Activated naive CD8-positive, alpha-beta T cell treated with anti-CD3 and anti-CD28 coated beads for 36 hours (primary cell): ENCODE data around the gene CYB5D1. TPM values are rescaled to one million over a fixed set of nuclear protein-coding genes. Genes with fewer than 3 reads are reported as not detected.

Experiments
- DNase-seq: peaks from one replicate; pipeline ENCODE4 v3.0.0; 2021
- H3K27ac Mint-ChIP-seq: one replicate; pipeline ENCODE4 v1.8.0; 2022; ENCODE audit warnings: mild to moderate bottlenecking, moderate library complexity, mixed read lengths
- H3K27me3 Mint-ChIP-seq: one replicate; pipeline ENCODE4 v1.8.0; 2022; ENCODE audit warnings: mild to moderate bottlenecking, mixed read lengths
- H3K36me3 Mint-ChIP-seq: one replicate; pipeline ENCODE4 v1.8.0; 2021; ENCODE audit warnings: mild to moderate bottlenecking, mixed read lengths
- H3K4me1 Mint-ChIP-seq: one replicate; pipeline ENCODE4 v1.8.0; 2021; ENCODE audit warnings: mixed read lengths
- H3K4me3 Mint-ChIP-seq: one replicate; pipeline ENCODE4 v1.8.0; 2022; ENCODE audit warnings: mild to moderate bottlenecking, moderate library complexity, mixed read lengths
- H3K9me3 Mint-ChIP-seq: one replicate; pipeline ENCODE4 v1.8.0; 2022; ENCODE audit warnings: mixed read lengths
- total RNA-seq, 2 experiments: library from RNA; stranded (reverse); gene quantifications; one replicate each; pipeline ENCODE4 v1.2.3, GENCODE V29; 2021

CYB5D1 gene
- total RNA-seq, 2 experiments from 2014 or later: 18.6 to 20.1 TPM

GRCh38 chr17:7825206-7825990 is 32.4 kb upstream of the CYB5D1 start:
- DNase-seq: no peak
- H3K9me3 Mint-ChIP-seq: no peaks in the 10 kb centered on the region
- no peak overlapping the region for H3K4me3 Mint-ChIP-seq
- H3K4me1 Mint-ChIP-seq: no peaks in the 10 kb centered on the region
- no peak overlapping the region for H3K27ac Mint-ChIP-seq
- no peaks in the 10 kb centered on the region for H3K36me3 Mint-ChIP-seq
- H3K27me3 Mint-ChIP-seq: no peaks in the 10 kb centered on the region

DNA sequence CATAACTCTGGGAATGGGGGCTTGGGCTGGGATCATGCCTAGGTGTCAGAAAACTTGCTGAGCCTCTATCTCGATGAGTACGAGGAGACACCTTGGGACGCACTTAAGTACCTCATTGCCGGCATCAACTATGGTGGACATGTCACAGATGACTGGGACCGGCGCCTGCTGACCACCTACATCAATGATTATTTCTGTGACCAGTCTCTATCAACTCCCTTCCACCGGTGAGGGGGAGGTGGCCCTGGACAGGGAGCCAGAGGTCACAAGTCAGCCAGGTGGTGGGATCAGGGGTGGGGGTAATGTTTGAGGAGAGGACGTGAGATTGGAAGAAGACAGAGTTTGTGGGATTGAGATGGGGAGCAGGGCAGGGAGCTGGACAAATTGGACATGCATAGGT is 27.2 kb upstream of the CYB5D1 start:
- no peak overlapping the region for H3K27ac Mint-ChIP-seq
- DNase-seq: no peak
- H3K27me3 Mint-ChIP-seq: no peaks in the 10 kb centered on the region
- H3K4me3 Mint-ChIP-seq: no peak overlapping the region
- H3K4me1 Mint-ChIP-seq: peaks cover 8% of the 10 kb centered on the region
- H3K9me3 Mint-ChIP-seq: no peaks in the 10 kb centered on the region
- H3K36me3 Mint-ChIP-seq: no peaks in the 10 kb centered on the region

DNA sequence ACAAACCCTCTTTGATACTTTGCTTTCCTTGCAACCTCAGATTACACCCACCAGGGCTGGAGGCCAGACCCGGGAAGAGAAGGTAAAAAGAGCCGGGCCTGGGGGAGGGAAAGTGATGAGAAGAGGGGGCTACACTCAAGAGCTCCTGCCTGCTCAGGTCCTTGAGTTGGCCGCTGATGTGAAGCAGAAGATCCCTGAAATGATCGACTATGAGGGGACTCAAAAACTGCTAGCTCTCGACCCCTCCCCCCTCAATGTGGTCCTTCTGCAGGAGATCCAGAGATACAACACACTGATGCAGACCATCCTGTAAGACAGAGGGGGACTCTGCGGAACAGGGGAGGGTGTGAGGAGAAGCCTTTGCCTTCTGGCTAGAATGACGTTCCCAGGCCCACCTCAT is 26.6 kb upstream of the CYB5D1 start:
- Mint-ChIP-seq H3K27ac (no peak overlapping the region), H3K4me1 (peaks cover 11% of the 10 kb centered on the region), H3K27me3 (no peaks in the 10 kb centered on the region), H3K36me3 (no peaks in the 10 kb centered on the region), H3K4me3 (no peak overlapping the region), H3K9me3 (no peaks in the 10 kb centered on the region)
- DNase-seq: no peak

GRCh38 chr17:7832431-7832830 is 25.4 kb upstream of the CYB5D1 start:
- DNase-seq: no peak
- Mint-ChIP-seq H3K27me3 (no peaks in the 10 kb centered on the region), H3K36me3 (no peaks in the 10 kb centered on the region), H3K27ac (no peak overlapping the region), H3K4me1 (peaks cover 22% of the 10 kb centered on the region), H3K4me3 (no peak overlapping the region), H3K9me3 (no peaks in the 10 kb centered on the region)

DNA sequence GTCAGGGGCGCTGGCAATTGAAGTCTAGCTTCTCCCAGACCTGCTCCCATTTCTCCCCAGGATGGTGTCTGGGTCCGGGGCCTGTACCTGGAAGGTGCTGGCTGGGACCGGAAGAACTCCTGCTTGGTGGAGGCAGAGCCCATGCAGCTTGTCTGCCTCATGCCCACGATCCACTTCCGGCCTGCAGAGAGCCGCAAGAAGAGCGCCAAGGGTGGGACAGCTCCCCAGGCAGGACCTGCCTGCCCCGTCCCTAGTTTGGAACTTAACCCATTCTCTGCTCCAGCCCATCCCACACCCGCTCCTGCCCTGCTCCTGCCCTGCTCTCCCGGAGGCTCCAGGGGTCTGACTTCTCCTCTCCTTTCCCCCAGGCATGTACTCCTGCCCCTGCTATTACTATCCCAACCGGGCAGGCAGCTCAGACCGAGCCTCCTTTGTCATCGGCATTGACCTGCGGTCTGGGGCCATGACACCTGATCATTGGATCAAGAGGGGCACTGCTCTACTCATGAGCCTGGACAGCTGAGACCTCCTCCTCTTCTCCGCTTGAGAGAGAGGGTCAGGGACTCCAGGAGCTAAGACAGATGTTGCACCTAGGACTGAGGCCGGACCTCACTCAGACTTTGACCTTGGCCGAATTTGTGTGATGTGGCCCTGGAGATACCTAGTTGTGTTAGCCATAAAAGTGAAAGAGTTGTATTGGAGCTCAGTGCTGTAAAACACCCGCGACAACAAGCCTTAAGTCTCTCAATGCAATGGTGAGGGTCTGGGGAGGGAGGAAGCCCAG is 24.6 kb upstream of the CYB5D1 start:
- no peaks in the 10 kb centered on the region for H3K9me3 Mint-ChIP-seq
- no peaks in the 10 kb centered on the region for H3K36me3 Mint-ChIP-seq
- H3K27ac Mint-ChIP-seq: peak overlapping the region; percentile 74
- H3K4me3 Mint-ChIP-seq: peak overlapping the region; percentile 93
- no peak for DNase-seq
- H3K4me1 Mint-ChIP-seq: peaks cover 27% of the 10 kb centered on the region
- no peaks in the 10 kb centered on the region for H3K27me3 Mint-ChIP-seq

GRCh38 chr17:7833795-7834541 is 23.8 kb upstream of the CYB5D1 start, which contains the start of gene KDM6B:
Gene KDM6B (plus strand): TSS chr17:7834217. CDS start chr17:7845555, 11,338 bp downstream.
- Mint-ChIP-seq H3K4me1 (peaks cover 34% of the 10 kb centered on the region), H3K4me3 (peak within 1 kb of the TSS; percentile 93), H3K27me3 (no peaks in the 10 kb centered on the region), H3K9me3 (no peaks in the 10 kb centered on the region), H3K36me3 (no peaks in the 10 kb centered on the region), H3K27ac (peak within 1 kb of the TSS; percentile 92)
- DNase-seq: peak; percentile 88

DNA sequence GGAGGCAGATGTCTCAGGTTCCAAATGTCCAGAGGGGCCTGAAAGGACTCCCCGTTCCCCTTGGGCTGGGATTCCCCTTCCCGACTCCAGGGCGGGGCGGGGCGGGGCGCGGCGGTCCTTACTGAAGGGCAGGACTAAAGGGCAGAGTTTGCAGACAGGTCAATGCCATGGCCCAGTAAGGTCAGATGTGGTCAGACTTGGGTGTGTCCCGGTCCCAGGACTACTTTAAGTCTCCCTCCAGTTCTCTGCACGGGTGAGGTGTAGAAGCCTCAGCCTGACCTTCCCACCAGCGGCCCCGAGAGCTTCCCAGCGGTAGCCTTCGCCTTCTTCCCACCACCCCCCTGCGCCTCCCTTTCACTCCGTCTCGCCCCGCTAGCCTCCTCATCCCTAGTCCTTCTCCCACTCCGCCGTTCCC is 23.3 kb upstream of the CYB5D1 start:
- Mint-ChIP-seq H3K27me3 (no peaks in the 10 kb centered on the region), H3K9me3 (no peaks in the 10 kb centered on the region), H3K27ac (peak overlapping the region; percentile 92), H3K36me3 (no peaks in the 10 kb centered on the region), H3K4me3 (peak overlapping the region; percentile 93), H3K4me1 (peaks cover 39% of the 10 kb centered on the region)
- peak; percentile 42 for DNase-seq

DNA sequence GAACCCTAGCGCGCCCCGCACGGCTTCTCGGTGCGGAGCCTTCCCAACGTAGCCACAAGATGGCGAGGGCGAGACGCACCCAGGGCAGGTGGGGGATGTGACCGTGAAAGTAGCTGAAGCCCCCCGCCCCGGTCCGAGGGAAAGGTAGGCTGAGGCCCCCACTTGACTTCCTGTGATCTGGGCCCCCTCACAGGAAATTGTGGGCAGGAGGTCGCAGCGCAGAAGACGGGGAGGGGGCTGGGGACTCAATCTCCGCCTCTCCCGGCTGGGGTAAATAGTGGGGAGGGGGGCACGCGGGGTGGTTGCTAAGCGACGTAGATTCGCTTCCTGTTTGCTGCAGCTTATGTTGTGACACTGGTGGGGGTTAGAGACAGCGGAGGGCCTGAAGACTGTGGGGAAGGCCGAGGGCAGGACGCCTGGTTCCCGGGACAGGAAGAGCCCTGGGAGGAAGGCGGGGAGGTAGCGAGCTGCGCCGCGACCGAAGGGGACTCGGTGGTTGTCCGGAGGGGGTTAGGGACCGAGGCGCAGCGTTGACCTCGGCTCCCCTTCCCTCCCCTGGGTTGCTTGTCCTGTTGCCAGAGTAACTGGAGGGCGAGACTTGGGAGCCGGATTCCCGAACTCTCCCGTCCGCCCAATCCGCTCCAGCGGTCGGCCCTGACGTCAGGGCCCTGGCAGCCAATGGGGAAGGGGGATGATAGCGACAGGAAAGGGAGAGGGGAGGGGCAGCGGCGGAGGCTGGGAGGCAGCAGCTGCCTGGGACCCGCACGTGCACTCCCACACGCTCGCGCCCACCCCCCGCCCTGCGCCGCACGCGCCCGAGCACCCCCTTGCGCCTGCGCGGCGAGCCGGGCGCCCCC is 22.6 kb upstream of the CYB5D1 start:
- Mint-ChIP-seq H3K27me3 (no peaks in the 10 kb centered on the region), H3K4me1 (peaks cover 46% of the 10 kb centered on the region), H3K27ac (peak overlapping the region; percentile 92), H3K36me3 (peaks cover 2% of the 10 kb centered on the region), H3K4me3 (peak overlapping the region; percentile 93), H3K9me3 (no peaks in the 10 kb centered on the region)
- DNase-seq: peak; percentile 90

DNA sequence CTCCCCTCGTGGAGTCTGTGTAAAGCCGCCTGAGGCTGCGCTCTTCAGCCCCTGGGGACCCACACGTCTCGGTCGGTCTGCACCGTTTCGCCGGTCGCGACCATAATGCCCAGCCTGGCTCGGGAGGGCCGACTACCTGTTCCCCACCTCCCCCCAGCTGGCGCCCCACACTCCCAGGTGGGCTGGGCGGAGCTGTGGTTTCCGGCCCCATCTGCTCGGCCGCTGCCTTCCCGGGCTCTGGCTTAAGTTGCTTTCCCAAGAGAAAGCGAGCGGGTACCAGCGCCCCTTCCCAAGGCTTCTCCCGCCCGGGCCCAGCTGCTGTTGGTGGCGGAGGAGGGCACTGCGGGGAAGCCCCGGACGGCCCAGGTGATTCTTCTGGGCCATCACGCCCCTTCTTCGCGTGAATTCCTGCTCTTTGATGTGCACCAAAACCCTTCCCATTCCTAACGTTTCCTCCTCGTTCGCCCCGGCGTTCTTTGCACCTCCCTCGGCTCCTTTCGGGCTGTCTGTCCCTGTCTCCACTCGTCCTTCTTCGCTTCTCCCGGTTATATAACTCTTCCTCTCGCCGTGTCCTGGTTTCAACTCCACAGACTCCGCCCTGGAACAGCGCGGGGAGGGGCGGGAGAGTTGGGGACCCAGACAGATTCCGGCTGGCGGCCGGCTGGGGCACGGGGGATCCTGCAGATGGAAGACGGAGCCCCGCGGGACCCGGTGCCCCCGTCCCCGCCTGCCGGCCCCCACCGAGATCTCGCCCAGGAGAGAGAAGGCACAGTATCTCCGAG is 21.8 kb upstream of the CYB5D1 start:
- peaks cover 54% of the 10 kb centered on the region for H3K4me1 Mint-ChIP-seq
- H3K4me3 Mint-ChIP-seq: peak overlapping the region; percentile 93
- H3K9me3 Mint-ChIP-seq: no peaks in the 10 kb centered on the region
- H3K27me3 Mint-ChIP-seq: no peaks in the 10 kb centered on the region
- peaks cover 5% of the 10 kb centered on the region for H3K36me3 Mint-ChIP-seq
- DNase-seq: no peak
- peak overlapping the region; percentile 88 for H3K27ac Mint-ChIP-seq

GRCh38 chr17:7836596-7837407 is 21.0 kb upstream of the CYB5D1 start:
- H3K4me3 Mint-ChIP-seq: peak overlapping the region; percentile 93
- peaks cover 59% of the 10 kb centered on the region for H3K4me1 Mint-ChIP-seq
- H3K9me3 Mint-ChIP-seq: no peaks in the 10 kb centered on the region
- peak; percentile 75 for DNase-seq
- H3K36me3 Mint-ChIP-seq: peaks cover 5% of the 10 kb centered on the region
- peak overlapping the region; percentile 88 for H3K27ac Mint-ChIP-seq
- no peaks in the 10 kb centered on the region for H3K27me3 Mint-ChIP-seq

- Mint-ChIP-seq H3K4me1 (peaks cover 63% of the 10 kb centered on the region), H3K36me3 (peaks cover 5% of the 10 kb centered on the region), H3K9me3 (no peaks in the 10 kb centered on the region), H3K27ac (peak overlapping the region; percentile 88), H3K27me3 (no peaks in the 10 kb centered on the region), H3K4me3 (peak overlapping the region; percentile 93)
- no peak for DNase-seq
These were observed 20.3 kb upstream of the CYB5D1 start for GRCh38 chr17:7837408-7838088.

- Mint-ChIP-seq H3K4me3 (peak overlapping the region; percentile 93), H3K4me1 (peaks cover 67% of the 10 kb centered on the region), H3K27ac (peak overlapping the region; percentile 90), H3K36me3 (peaks cover 8% of the 10 kb centered on the region), H3K27me3 (no peaks in the 10 kb centered on the region), H3K9me3 (no peaks in the 10 kb centered on the region)
- peak; percentile 46 for DNase-seq
These were observed 19.4 kb upstream of the CYB5D1 start for GRCh38 chr17:7838090-7839075.
